LNCAP (cell line): ENCODE data around the gene RAB7B.
A peak's percentile ranks its signal among the peaks of the same experiment; 100 is the strongest.

ENCODE experiments used
- CTCF ChIP-seq: fragments of 450-650 bp; IDR thresholded peaks from 2 replicates; pipeline ENCODE4 v1.5.1; 2017; ENCODE audit warnings: mild to moderate bottlenecking

The RAB7B gene

GRCh38 chr1:205989786-205990185 is 13.4 kb downstream of the RAB7B start:
- TF ChIP-seq CTCF: no peak

DNA sequence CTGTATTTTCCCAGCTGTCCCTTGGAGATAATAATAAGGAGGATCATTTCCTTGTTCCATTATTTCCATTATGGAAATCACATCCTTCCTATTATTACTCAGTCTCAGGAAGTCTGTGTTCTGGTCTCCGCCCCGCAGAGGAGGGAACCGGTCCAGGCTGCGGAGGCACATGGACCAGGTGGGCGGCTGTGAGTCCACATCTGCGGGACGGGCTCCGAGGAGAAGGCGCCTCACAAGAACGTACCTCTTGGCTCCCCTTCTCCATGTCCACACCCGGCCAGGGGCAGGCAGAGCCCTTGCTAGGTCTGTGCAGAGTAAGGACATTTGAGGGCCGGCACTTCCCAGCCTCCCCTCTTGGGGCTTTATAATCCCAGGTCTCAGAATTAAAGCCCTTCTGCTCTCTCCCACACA is 14.6 kb downstream of the RAB7B start:
- no peak for TF ChIP-seq CTCF

DNA sequence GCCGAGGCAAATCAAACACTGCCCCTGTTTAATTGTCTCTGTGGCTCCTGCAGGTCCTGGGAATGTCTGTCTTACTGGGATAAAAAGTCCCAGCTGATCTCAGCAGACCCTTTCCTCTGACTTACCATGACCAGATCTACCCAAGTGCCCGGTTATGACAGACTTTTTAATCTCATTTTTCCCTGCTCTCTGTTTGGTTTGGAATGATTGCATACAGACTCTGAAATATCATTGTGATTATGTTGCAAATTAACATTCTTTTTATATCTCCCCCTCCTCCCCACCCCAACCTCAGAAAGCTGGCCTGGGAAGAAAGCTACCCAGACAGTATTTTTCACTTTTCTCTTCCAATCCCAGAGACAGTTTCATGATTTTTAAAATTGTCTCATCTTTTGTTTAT is 16.3 kb downstream of the RAB7B start:
- TF ChIP-seq CTCF: no peak

DNA sequence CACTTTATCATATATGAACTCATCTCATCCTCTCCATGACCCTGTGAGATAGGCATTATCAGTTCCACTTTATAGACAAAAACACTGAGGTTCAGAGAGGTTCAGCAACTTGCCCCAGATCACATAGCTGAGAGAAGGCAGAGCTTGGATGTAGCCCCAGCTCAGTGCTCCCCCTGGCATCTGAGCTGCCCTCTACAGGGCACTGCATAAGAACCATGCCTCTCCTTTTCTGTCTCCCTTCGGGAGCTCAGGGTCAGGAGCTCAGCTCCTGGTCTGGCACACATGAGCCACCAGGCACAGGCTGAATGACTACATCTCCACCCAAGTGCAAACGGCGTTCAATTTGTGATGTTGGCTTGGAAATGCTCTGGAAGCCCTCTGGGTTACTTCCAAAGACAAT is 16.9 kb downstream of the RAB7B start:
- TF ChIP-seq CTCF: no peak

- no peak for TF ChIP-seq CTCF
Measured at GRCh38 chr1:205985330-205986005, 17.7 kb downstream of the RAB7B start.

- TF ChIP-seq CTCF: peak; percentile 97
Measured at GRCh38 chr1:205983925-205984725, 19.1 kb downstream of the RAB7B start.

DNA sequence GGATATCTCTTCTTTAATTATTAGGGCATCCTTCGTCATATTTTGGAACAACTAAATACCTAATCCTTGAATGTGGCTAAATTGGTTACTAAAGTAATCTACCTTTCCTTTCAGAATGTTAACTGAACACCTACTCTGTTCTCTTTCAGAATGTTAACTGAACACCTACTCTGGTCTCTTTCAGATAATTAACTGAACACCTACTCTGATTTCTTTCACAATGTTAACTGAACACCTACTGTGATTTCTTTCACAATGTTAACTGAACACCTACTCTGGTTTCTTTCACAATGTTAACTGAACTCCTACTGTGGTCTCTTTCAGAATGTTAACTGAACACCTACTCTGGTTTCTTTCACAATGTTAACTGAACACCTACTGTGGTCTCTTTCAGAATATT is 21.9 kb downstream of the RAB7B start:
- TF ChIP-seq CTCF: no peak
